Measurements from ENCODE around the gene SEPSECS.

The SEPSECS gene

GRCh38 chr4:25154594-25155265 lies 5.5 kb downstream of the SEPSECS start:
- TF ChIP-seq CTCF (IDR thresholded peaks at IDR 0.05): no peak
- H3K36me3 ChIP-seq (ENCODE audit: control insufficient read depth, insufficient read depth, low read length): no peaks in the 10 kb centered on the region
- H3K9me3 ChIP-seq (ENCODE audit: control insufficient read depth, low read length): no peaks in the 10 kb centered on the region
- no peak overlapping the region for H3K9ac ChIP-seq
- H3K4me3 ChIP-seq (ENCODE audit: low read depth, low read length): no peak overlapping the region
- no peak overlapping the region for H2AFZ ChIP-seq
- H3K4me2 ChIP-seq (ENCODE audit: low read length): no peak overlapping the region
- H3K4me1 ChIP-seq: no peaks in the 10 kb centered on the region
- no peak overlapping the region for H3K27ac ChIP-seq
- no peaks in the 10 kb centered on the region for H3K27me3 ChIP-seq (ENCODE audit: control insufficient read depth, insufficient read depth, low read length)
- H3K79me2 ChIP-seq: no peaks in the 10 kb centered on the region

GRCh38 chr4:25146076-25146475 lies 14.2 kb downstream of the SEPSECS start:
- Histone ChIP-seq H2AFZ (no peak overlapping the region), H3K36me3 (ENCODE audit: control insufficient read depth, insufficient read depth, low read length) (no peaks in the 10 kb centered on the region), H3K79me2 (peaks cover 3% of the 10 kb centered on the region), H3K9me3 (ENCODE audit: control insufficient read depth, low read length) (no peaks in the 10 kb centered on the region), H3K4me2 (ENCODE audit: low read length) (no peak overlapping the region), H3K27ac (no peak overlapping the region), H3K4me3 (ENCODE audit: low read depth, low read length) (no peak overlapping the region), H3K9ac (no peak overlapping the region), H3K27me3 (ENCODE audit: control insufficient read depth, insufficient read depth, low read length) (no peaks in the 10 kb centered on the region), H3K4me1 (no peaks in the 10 kb centered on the region)
- TF ChIP-seq CTCF (IDR thresholded peaks at IDR 0.05): no peak

GRCh38 chr4:25144870-25145481 lies 15.3 kb downstream of the SEPSECS start:
- no peak overlapping the region for H3K4me3 ChIP-seq (ENCODE audit: low read depth, low read length)
- no peaks in the 10 kb centered on the region for H3K27me3 ChIP-seq (ENCODE audit: control insufficient read depth, insufficient read depth, low read length)
- peak; percentile 49 for TF ChIP-seq CTCF (IDR thresholded peaks at IDR 0.05)
- H3K4me2 ChIP-seq (ENCODE audit: low read length): no peak overlapping the region
- H3K4me1 ChIP-seq: no peaks in the 10 kb centered on the region
- H3K9me3 ChIP-seq (ENCODE audit: control insufficient read depth, low read length): no peaks in the 10 kb centered on the region
- no peak overlapping the region for H2AFZ ChIP-seq
- no peaks in the 10 kb centered on the region for H3K36me3 ChIP-seq (ENCODE audit: control insufficient read depth, insufficient read depth, low read length)
- H3K79me2 ChIP-seq: peaks cover 3% of the 10 kb centered on the region
- no peak overlapping the region for H3K9ac ChIP-seq
- H3K27ac ChIP-seq: no peak overlapping the region

GRCh38 chr4:25142468-25142867 lies 17.8 kb downstream of the SEPSECS start:
- Histone ChIP-seq H3K27me3 (ENCODE audit: control insufficient read depth, insufficient read depth, low read length) (no peaks in the 10 kb centered on the region), H3K79me2 (peaks cover 3% of the 10 kb centered on the region), H3K4me3 (ENCODE audit: low read depth, low read length) (no peak overlapping the region), H3K36me3 (ENCODE audit: control insufficient read depth, insufficient read depth, low read length) (no peaks in the 10 kb centered on the region), H3K9me3 (ENCODE audit: control insufficient read depth, low read length) (no peaks in the 10 kb centered on the region), H2AFZ (no peak overlapping the region), H3K4me1 (no peaks in the 10 kb centered on the region), H3K9ac (no peak overlapping the region), H3K4me2 (ENCODE audit: low read length) (no peak overlapping the region), H3K27ac (no peak overlapping the region)
- no peak for TF ChIP-seq CTCF (IDR thresholded peaks at IDR 0.05)

GRCh38 chr4:25141592-25141991 lies 18.7 kb downstream of the SEPSECS start:
- no peak for TF ChIP-seq CTCF (IDR thresholded peaks at IDR 0.05)
- peaks cover 3% of the 10 kb centered on the region for H3K79me2 ChIP-seq
- H3K4me2 ChIP-seq (ENCODE audit: low read length): no peak overlapping the region
- H3K27ac ChIP-seq: no peak overlapping the region
- no peak overlapping the region for H3K9ac ChIP-seq
- H3K27me3 ChIP-seq (ENCODE audit: control insufficient read depth, insufficient read depth, low read length): no peaks in the 10 kb centered on the region
- H3K9me3 ChIP-seq (ENCODE audit: control insufficient read depth, low read length): no peaks in the 10 kb centered on the region
- H3K36me3 ChIP-seq (ENCODE audit: control insufficient read depth, insufficient read depth, low read length): no peaks in the 10 kb centered on the region
- no peaks in the 10 kb centered on the region for H3K4me1 ChIP-seq
- H2AFZ ChIP-seq: no peak overlapping the region
- H3K4me3 ChIP-seq (ENCODE audit: low read depth, low read length): no peak overlapping the region

Measured in parathyroid adenoma (tissue), 2 donors.